Thyroid gland (tissue), 4 donors: ENCODE results near the gene TRIM8.

ENCODE experiments used
- POLR2A ChIP-seq, 2 donors: fragments of 450-650 bp; IDR thresholded peaks; one replicate each; pipeline ENCODE4 v1.6.1; 2017; ENCODE audit warnings: antibody characterized with exemption in 2 of 2, mild to moderate bottlenecking in 2 of 2, moderate library complexity in 1 of 2
- TF ChIP-seq, protein P1 (sequence below), 6 experiments: fragments of 200-600 bp in 3 of 6; fragments of 450-650 bp in 3 of 6; sonication (generic) in 3 of 6; IDR thresholded peaks; one replicate each; pipeline ENCODE4 v1.5.1; 2016 to 2019; ENCODE audit warnings: antibody characterized with exemption in 6 of 6, mild to moderate bottlenecking in 2 of 6, inconsistent platforms in 1 of 6, moderate library complexity in 1 of 6

DNA sequence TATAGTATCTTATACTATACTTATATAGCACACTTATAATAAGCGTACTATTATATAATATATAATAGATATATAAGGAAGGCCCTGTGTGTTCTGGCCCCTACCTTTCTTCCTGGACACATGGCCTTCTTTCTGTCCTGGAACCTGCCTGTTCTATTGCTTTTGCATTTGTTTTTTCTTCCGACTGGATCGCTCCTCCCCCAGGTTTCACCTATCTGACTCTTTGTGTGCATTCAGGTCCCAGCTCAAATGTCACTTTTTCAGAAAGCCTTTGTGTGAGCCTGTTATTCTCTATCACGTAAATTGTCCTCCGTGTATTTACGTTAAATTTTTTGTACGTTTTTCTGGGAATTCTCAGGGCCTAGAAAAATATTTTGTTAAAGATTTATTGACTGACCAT is 2.9 kb upstream of the TRIM8 start:
- TF ChIP-seq, protein P1, sequence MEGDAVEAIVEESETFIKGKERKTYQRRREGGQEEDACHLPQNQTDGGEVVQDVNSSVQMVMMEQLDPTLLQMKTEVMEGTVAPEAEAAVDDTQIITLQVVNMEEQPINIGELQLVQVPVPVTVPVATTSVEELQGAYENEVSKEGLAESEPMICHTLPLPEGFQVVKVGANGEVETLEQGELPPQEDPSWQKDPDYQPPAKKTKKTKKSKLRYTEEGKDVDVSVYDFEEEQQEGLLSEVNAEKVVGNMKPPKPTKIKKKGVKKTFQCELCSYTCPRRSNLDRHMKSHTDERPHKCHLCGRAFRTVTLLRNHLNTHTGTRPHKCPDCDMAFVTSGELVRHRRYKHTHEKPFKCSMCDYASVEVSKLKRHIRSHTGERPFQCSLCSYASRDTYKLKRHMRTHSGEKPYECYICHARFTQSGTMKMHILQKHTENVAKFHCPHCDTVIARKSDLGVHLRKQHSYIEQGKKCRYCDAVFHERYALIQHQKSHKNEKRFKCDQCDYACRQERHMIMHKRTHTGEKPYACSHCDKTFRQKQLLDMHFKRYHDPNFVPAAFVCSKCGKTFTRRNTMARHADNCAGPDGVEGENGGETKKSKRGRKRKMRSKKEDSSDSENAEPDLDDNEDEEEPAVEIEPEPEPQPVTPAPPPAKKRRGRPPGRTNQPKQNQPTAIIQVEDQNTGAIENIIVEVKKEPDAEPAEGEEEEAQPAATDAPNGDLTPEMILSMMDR (IDR thresholded peaks at IDR 0.05), result no peak
- TF ChIP-seq POLR2A (IDR thresholded peaks at IDR 0.05), result no peak
